Subcutaneous adipose tissue (tissue), 4 donors: ENCODE results near the gene SF1. TPM values are rescaled to one million over a fixed set of nuclear protein-coding genes. Genes with fewer than 3 reads are reported as not detected.

Experiments
- total RNA-seq, 4 donors: library from RNA; depleted of rRNA; stranded (reverse); fragments of >200 nt; gene quantifications; one replicate each; pipeline ENCODE4 v1.1.0, GENCODE V29; 2016
- TF ChIP-seq, protein P1 (sequence below): fragments of 450-650 bp; IDR thresholded peaks from one replicate; pipeline ENCODE4 v1.5.1; 2016; ENCODE audit warnings: low read depth, mild to moderate bottlenecking, control low read depth, antibody characterized with exemption, moderate library complexity

SF1 gene
- total RNA-seq, 4 donors from 2014 or later: 215 to 388 (median 273) TPM

DNA sequence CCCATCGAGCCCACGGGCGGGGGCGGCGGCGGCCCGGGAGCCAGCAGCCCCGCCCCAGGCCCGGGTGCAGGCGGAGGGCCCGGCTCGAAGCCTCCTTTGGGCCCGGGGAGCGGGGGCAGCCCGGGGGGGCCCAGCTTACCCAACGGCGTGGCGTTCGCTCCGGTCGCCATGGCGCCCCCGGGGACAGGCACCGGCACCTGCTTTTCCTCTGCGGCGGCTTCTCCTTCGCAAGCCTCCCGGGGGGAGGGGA is 194 bp downstream of the SF1 start:
- TF ChIP-seq, protein P1, sequence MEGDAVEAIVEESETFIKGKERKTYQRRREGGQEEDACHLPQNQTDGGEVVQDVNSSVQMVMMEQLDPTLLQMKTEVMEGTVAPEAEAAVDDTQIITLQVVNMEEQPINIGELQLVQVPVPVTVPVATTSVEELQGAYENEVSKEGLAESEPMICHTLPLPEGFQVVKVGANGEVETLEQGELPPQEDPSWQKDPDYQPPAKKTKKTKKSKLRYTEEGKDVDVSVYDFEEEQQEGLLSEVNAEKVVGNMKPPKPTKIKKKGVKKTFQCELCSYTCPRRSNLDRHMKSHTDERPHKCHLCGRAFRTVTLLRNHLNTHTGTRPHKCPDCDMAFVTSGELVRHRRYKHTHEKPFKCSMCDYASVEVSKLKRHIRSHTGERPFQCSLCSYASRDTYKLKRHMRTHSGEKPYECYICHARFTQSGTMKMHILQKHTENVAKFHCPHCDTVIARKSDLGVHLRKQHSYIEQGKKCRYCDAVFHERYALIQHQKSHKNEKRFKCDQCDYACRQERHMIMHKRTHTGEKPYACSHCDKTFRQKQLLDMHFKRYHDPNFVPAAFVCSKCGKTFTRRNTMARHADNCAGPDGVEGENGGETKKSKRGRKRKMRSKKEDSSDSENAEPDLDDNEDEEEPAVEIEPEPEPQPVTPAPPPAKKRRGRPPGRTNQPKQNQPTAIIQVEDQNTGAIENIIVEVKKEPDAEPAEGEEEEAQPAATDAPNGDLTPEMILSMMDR: no peak

DNA sequence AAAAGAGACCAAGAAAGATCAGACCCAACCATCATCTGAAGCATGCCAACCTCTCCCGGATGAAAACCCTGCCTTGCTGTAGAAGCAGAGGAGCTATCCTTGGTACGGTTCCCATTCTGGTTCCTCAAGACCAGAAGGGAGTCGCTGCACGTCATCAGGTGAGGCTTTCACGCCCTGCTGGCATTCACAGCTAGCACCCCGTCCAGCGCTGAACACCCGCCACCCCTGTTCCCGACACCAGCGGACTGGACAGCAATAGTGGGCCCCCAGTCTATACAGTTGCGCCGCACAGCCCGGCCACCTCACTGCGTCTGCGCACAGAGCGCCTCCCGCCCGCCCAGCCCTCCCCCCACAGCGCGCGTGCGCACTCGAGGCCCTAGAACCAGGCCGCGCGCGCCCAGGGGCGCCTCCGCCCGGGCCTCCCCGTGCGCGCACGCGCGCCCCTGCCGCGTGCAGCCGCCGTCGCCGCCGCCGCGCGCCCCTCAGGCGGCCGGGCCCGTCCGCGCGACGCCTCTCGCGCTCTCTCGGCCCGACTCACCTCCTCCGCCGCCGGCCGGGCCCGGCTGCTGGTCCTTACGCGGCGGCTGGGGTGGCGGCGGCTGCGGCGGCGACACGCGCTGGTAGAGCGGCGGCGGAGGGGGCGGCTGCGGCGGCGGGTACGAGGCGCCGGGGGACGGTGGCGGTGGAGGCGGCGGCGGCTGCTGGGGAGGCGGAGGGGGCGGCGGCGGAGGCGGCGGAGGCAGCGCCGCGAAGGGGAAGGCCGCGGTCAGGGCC is 706 bp downstream of the SF1 start:
- TF ChIP-seq, protein P1: no peak

DNA sequence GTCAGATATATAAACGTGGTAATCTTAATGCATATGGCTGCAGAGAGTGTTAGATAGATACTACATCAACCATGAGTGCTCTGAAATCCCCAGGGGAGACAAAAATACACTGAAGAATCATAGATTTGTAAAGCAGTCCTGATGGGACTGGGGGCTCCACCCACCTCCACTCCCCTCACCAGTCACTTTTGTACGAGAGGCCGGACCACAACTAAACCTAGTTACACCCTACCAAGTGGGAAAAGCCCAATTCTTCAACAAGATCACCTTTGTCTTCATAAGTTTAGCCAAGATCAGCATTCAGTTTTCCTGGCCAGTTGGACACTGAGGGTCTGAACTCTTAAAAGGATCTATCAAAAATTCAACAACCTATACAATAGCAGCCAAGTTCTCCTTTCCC is 1.5 kb downstream of the SF1 start:
- TF ChIP-seq, protein P1: no peak

GRCh38 chr11:64776425-64776824 is 1.9 kb downstream of the SF1 start:
- TF ChIP-seq, protein P1: no peak

DNA sequence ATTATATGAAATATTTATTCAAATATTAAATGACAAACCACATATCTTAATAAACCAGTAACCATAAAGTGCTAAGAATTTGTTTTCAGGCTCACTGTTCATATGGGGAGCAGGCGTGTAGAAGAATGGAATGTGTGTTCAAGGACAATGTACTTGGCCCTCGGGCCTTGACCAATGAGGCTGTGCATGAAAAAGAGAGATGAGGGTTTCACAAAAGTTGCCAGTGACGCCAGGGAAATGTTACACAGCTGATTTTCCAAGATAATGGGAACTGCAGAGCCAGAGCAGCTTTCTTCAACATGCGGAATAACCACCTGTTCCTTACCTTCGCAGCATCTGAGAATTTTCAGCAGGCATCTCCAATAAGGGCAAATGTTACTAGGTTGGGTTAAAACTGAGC is 4.2 kb downstream of the SF1 start:
- TF ChIP-seq, protein P1: no peak

- TF ChIP-seq, protein P1: no peak
Observed at GRCh38 chr11:64772303-64773018, 5.9 kb downstream of the SF1 start.

DNA sequence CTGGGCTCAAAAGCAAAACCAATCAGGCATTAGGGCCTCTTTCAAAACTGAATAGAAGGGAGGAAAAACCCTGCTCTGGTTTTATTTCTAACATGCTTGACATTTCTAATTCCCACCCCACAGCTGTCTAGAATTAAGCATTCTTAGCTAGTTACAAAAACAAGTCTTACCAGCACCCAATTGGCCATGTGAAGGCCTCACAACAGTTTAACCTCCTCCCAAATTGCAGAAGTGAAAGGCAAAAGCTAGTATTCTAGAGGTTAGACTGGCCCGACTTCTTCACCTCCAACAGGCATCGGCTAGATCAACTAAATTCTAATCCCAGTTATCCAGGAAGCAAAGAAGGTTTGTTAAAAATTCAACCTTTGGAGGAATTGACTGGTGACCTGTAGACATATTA is 6.5 kb downstream of the SF1 start:
- TF ChIP-seq, protein P1: no peak
